ENCODE results near the gene TBC1D5.
"Not testable (repeated sequence)": the region's sequence is repeated elsewhere in the genome, so short reads cannot be mapped to it uniquely, and the experiment has no call there.

The TBC1D5 gene

DNA sequence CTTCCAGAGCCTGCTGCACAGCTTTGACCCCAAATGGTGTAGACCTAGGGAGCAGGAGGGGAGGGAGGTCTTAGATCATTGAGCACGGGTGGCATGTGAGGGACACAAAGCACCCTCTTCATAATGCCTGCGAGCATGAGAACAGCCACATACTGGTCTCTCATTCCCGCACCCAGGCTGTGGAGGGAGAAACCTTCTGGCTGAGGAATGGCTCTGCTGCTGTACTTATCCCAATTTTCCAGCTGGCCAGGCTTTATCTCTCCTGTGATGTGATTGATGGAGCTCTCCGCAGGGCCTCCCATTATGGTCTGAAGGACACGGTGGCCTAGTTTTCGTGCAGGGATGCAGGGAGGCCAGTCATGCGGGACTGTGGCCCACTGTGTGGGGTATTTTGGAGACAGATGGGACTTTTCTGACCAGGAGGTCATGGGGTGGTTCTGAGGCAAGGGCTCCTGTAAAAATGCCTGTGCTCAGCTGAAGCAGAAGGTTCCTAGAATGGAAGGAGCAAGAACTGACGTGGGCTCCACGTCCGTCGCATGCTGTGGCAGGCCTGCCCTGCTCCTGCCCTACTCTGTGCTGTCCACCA is 606.2 kb downstream of the TBC1D5 start:
- no peaks in the 10 kb centered on the region for H3K4me1 Mint-ChIP-seq
- H3K27ac Mint-ChIP-seq = no peak overlapping the region
- H3K36me3 Mint-ChIP-seq = no peaks in the 10 kb centered on the region
- H3K27me3 Mint-ChIP-seq = peaks cover 10% of the 10 kb centered on the region
- no peak overlapping the region for H3K4me3 Mint-ChIP-seq
- no peaks in the 10 kb centered on the region for H3K9me3 Mint-ChIP-seq
- ATAC-seq = no peak

- ATAC-seq = no peak
- Mint-ChIP-seq H3K4me1 (no peaks in the 10 kb centered on the region), H3K9me3 (no peaks in the 10 kb centered on the region), H3K4me3 (no peak overlapping the region), H3K36me3 (no peaks in the 10 kb centered on the region), H3K27ac (no peak overlapping the region), H3K27me3 (peaks cover 8% of the 10 kb centered on the region)
These were observed 606.7 kb downstream of the TBC1D5 start for GRCh38 chr3:17135696-17136095.

GRCh38 chr3:17133632-17134545 is 608.5 kb downstream of the TBC1D5 start:
- Mint-ChIP-seq H3K4me1 (no peaks in the 10 kb centered on the region), H3K36me3 (no peaks in the 10 kb centered on the region), H3K27ac (no peak overlapping the region), H3K27me3 (no peaks in the 10 kb centered on the region), H3K4me3 (no peak overlapping the region), H3K9me3 (no peaks in the 10 kb centered on the region)
- ATAC-seq = no peak

DNA sequence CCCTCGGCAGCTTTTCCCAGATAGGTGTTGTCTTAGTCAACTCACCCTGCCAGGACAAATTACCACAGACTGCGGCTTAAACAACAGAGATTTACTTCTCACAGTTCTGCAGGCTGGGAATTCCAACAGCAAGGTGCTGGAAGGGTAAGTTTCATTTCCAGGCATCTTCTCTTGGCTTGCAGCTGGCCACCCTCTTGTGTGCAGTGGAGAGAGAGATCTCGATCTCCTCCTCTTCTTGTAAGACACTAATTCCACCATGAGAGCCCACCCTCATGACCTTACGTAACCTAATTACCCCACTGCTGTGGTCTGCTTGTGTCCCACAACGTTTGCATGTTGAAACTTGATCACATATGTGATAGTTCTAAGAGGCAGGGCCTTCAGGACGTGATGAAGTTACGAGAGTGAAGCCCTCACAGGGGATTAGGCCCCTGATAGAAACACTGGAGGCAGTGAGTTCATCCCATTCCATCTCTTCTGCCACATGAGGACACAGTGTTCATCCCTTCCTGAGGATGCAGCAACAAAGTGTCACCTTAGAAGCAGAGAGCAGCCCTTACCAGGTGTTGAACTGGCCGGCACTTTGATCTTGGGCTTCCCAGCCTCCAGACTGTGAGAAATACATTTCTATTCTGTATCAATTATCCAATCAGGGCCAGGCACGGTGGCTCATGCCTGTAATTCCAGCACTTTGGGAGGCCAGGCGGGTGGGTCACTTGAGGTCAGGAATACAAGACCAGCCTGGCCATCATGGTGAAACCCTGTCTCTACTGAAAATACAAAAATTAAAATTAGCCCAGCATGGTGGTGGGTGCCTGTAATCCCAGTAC is 609.9 kb downstream of the TBC1D5 start:
- Mint-ChIP-seq H3K27ac (no peak overlapping the region), H3K4me3 (no peak overlapping the region), H3K36me3 (no peaks in the 10 kb centered on the region), H3K27me3 (no peaks in the 10 kb centered on the region), H3K9me3 (peaks cover 7% of the 10 kb centered on the region), H3K4me1 (no peaks in the 10 kb centered on the region)
- ATAC-seq = no peak

DNA sequence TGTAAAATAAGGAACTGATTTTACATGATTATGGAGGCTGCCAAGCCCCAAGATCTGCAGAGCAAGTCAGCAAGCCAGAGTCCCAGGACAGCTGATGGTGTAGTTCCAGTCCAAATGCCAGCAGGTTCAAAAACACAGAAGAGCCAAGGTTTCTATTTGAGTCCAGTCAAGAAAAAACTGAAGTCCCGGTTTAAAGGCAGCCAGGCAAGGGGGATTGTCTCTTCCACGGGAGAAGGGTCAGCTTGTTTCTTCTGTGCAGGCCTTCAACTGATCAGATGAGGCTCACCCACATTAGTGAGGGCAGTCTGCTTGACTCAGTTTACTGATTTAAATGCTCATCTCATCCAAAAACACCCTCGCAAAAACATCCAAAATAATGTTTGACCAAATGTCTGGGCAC is 611.5 kb downstream of the TBC1D5 start:
- Mint-ChIP-seq H3K4me1 (no peaks in the 10 kb centered on the region), H3K4me3 (no peak overlapping the region), H3K27me3 (no peaks in the 10 kb centered on the region), H3K9me3 (peaks cover 7% of the 10 kb centered on the region), H3K36me3 (no peaks in the 10 kb centered on the region), H3K27ac (no peak overlapping the region)
- no peak for ATAC-seq

- Mint-ChIP-seq H3K4me3 (no peak overlapping the region), H3K9me3 (peaks cover 7% of the 10 kb centered on the region), H3K27ac (no peak overlapping the region), H3K27me3 (no peaks in the 10 kb centered on the region), H3K36me3 (no peaks in the 10 kb centered on the region), H3K4me1 (no peaks in the 10 kb centered on the region)
- no peak for ATAC-seq
These were observed 612.9 kb downstream of the TBC1D5 start for GRCh38 chr3:17129556-17129955.

- H3K9me3 Mint-ChIP-seq, H3K36me3 Mint-ChIP-seq, ATAC-seq, H3K4me3 Mint-ChIP-seq, H3K27me3 Mint-ChIP-seq, H3K4me1 Mint-ChIP-seq, H3K27ac Mint-ChIP-seq: not testable (repeated sequence)
These were observed 613.8 kb downstream of the TBC1D5 start for GRCh38 chr3:17128671-17129070.

DNA sequence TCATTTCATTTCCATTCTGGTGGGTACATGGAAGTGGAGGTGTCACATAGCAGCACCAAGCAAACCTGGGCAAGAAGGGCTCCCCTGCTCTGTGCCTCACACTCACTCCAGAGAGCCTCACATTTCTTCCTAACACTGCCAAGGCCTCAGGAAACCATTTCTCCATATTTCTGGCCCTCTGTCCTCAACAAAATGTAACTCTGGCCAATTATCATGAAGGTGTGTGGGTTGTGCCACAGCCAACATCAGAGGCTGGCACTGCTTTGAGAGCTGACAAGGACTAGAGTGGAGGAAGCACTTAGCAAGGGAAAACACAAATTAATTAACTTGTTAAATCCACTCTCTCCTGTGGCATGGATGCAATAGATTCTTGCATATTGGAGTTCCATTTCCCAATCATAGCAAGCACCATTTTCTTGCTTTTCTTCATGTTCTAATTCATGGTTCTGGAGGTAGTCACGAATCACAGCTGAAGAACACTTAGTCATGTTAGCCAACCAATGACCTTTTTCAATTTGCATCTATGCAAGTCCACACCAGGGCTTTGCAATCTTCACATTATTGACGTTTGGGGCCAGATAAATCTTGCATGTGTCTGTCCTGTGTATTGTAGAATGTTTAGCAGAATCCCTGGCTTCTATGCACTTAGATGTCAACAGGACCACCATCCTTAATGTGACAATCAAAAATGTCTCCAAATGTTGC is 616.5 kb downstream of the TBC1D5 start:
- H3K9me3 Mint-ChIP-seq = peaks cover 7% of the 10 kb centered on the region
- H3K27ac Mint-ChIP-seq = no peak overlapping the region
- no peak for ATAC-seq
- H3K27me3 Mint-ChIP-seq = no peaks in the 10 kb centered on the region
- no peaks in the 10 kb centered on the region for H3K4me1 Mint-ChIP-seq
- no peak overlapping the region for H3K4me3 Mint-ChIP-seq
- no peaks in the 10 kb centered on the region for H3K36me3 Mint-ChIP-seq

- H3K27me3 Mint-ChIP-seq = no peaks in the 10 kb centered on the region
- H3K4me1 Mint-ChIP-seq = no peaks in the 10 kb centered on the region
- no peaks in the 10 kb centered on the region for H3K36me3 Mint-ChIP-seq
- ATAC-seq = no peak
- H3K4me3 Mint-ChIP-seq = no peak overlapping the region
- H3K9me3 Mint-ChIP-seq = peaks cover 3% of the 10 kb centered on the region
- no peak overlapping the region for H3K27ac Mint-ChIP-seq
These were observed 619.7 kb downstream of the TBC1D5 start for GRCh38 chr3:17122758-17123157.

DNA sequence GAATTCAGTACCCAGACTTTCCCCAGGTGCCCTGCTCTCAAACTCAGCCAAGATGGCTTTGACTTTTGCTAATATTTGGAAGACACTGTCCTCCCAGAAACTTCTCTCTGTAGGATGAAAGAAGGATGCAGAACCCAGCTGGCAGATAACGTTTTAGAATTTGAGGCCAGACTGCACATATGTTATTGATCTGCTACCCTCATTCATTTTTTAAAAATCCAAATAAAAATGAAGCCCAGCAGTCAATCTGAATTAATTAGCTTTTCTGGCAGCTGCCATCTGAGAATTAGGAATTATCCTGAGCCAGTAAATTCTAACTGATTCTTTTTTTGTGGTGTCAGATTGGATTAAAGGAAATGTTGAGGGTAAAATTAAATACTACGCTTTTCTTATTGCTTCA is 621.1 kb downstream of the TBC1D5 start:
- Mint-ChIP-seq H3K27me3 (no peaks in the 10 kb centered on the region), H3K36me3 (no peaks in the 10 kb centered on the region), H3K4me1 (no peaks in the 10 kb centered on the region), H3K9me3 (no peaks in the 10 kb centered on the region), H3K27ac (no peak overlapping the region), H3K4me3 (no peak overlapping the region)
- no peak for ATAC-seq

- H3K36me3 Mint-ChIP-seq = no peaks in the 10 kb centered on the region
- no peak overlapping the region for H3K4me3 Mint-ChIP-seq
- H3K9me3 Mint-ChIP-seq = no peaks in the 10 kb centered on the region
- H3K27ac Mint-ChIP-seq = no peak overlapping the region
- H3K27me3 Mint-ChIP-seq = no peaks in the 10 kb centered on the region
- ATAC-seq = peak; percentile 28
- no peaks in the 10 kb centered on the region for H3K4me1 Mint-ChIP-seq
These were observed 622.3 kb downstream of the TBC1D5 start for GRCh38 chr3:17120115-17120514.

GRCh38 chr3:17119201-17120072 is 623.0 kb downstream of the TBC1D5 start:
- Mint-ChIP-seq H3K27me3 (no peaks in the 10 kb centered on the region), H3K4me3 (no peak overlapping the region), H3K27ac (no peak overlapping the region), H3K4me1 (no peaks in the 10 kb centered on the region), H3K36me3 (no peaks in the 10 kb centered on the region), H3K9me3 (no peaks in the 10 kb centered on the region)
- no peak for ATAC-seq

DNA sequence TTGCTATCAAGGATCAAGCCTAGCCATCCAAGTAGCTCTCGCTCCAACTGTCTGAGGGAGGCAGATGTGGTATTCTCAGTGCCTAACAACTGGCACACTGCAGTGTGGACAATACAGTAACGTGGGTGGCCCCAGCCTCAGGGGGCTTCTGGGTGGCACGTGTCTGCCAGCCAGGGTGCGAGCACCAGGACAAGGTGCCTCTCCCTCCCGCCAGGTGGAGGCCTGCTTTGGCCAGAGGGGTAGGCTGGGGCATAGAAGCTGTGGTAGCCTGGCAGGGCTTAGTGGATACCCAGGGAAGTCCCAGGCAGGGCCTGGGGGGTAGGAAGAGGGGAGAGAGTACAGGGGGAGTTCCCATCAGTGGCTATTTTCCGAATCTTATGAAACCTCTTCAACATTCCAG is 623.7 kb downstream of the TBC1D5 start:
- H3K27me3 Mint-ChIP-seq = no peaks in the 10 kb centered on the region
- no peak overlapping the region for H3K4me3 Mint-ChIP-seq
- ATAC-seq = peak; percentile 27
- H3K27ac Mint-ChIP-seq = no peak overlapping the region
- H3K36me3 Mint-ChIP-seq = no peaks in the 10 kb centered on the region
- H3K4me1 Mint-ChIP-seq = no peaks in the 10 kb centered on the region
- peaks cover under 1% of the 10 kb centered on the region for H3K9me3 Mint-ChIP-seq

DNA sequence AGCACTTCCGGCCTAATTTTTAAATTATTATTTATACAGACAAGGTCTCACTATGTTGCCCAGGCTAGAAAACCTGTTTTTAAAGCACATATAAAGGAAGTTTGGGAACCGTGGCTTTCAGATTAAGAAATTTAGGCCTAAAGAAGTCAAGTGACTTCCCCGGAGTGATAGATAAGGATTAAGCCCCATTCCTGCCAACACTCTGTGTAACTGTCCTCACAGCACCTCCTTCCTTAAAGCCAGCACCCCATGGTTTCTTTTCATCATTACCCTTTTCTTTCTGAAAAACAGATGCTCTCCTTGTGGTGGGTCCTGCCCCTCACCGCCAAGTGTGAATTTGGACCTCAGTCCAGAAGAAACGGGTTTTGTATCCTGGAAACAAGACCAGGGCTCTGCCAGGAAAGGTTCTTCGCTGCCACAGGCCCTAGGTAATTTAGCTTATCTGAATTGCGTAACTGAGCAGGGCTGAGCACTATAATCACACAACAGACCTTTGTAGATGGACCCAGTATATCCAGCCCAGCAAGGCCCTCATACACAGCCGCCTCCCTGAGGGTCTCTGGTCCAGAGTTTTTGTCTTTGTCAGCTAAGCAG is 626.3 kb downstream of the TBC1D5 start:
- H3K27ac Mint-ChIP-seq = no peak overlapping the region
- no peak for ATAC-seq
- no peaks in the 10 kb centered on the region for H3K36me3 Mint-ChIP-seq
- no peak overlapping the region for H3K4me3 Mint-ChIP-seq
- H3K27me3 Mint-ChIP-seq = no peaks in the 10 kb centered on the region
- H3K9me3 Mint-ChIP-seq = peaks cover 6% of the 10 kb centered on the region
- H3K4me1 Mint-ChIP-seq = peaks cover 4% of the 10 kb centered on the region

All from stimulated activated memory B cell treated with anti-CD40 and anti-IgM and Interleukin-4, amounts not matched to agents 10 μg/mL and 1 μg/mL and 100 μg/mL, for 72 hours (primary cell).